Liver (tissue), 9 donors: ENCODE measurements around the gene BST1. TPM values are rescaled to one million over a fixed set of nuclear protein-coding genes. Genes with fewer than 3 reads are reported as not detected.

Experiments
- DNase-seq: peaks from one replicate; pipeline ENCODE4 v3.0.0-alpha.2; 2017; ENCODE audit warnings: low spot score
- H3K27ac ChIP-seq, 2 donors: one replicate each; pipeline ENCODE4 v1.7.0; 2013; ENCODE audit warnings: inconsistent platforms in 2 of 2, low read length in 2 of 2, control low read depth in 1 of 2, low read depth in 1 of 2, mild to moderate bottlenecking in 1 of 2
- H3K27me3 ChIP-seq, 4 donors: one replicate each; pipeline versions ENCODE4 v1.6.1 to v1.7.0; 2013; ENCODE audit warnings: low read length in 3 of 4, inconsistent platforms in 1 of 4, mild to moderate bottlenecking in 1 of 4, moderate library complexity in 1 of 4; ENCODE audit not compliant: control insufficient read depth in 4 of 4, insufficient read depth in 4 of 4
- H3K36me3 ChIP-seq, 4 donors: one replicate each; pipeline versions ENCODE4 v1.6.1 to v1.7.0; 2013; ENCODE audit warnings: low read length in 3 of 4, mild to moderate bottlenecking in 3 of 4, low read depth in 1 of 4, moderate library complexity in 1 of 4; ENCODE audit not compliant: control insufficient read depth in 4 of 4, insufficient read depth in 3 of 4
- H3K4me1 ChIP-seq, 4 donors: one replicate each; pipeline versions ENCODE4 v1.6.1 to v1.7.0; 2013; ENCODE audit warnings: low read length in 3 of 4, mild to moderate bottlenecking in 3 of 4, moderate library complexity in 1 of 4; ENCODE audit not compliant: control insufficient read depth in 4 of 4, insufficient read depth in 4 of 4
- H3K4me3 ChIP-seq, 3 donors: one replicate each; pipeline versions ENCODE4 v1.6.1 to v1.7.0; 2013; ENCODE audit warnings: low read length in 3 of 3, control low read depth in 1 of 3, low read depth in 1 of 3, mild to moderate bottlenecking in 1 of 3
- H3K9ac ChIP-seq, 2 donors: one replicate each; pipeline ENCODE4 v1.7.0; 2013; ENCODE audit warnings: low read length in 2 of 2, mild to moderate bottlenecking in 2 of 2, moderate library complexity in 2 of 2, control low read depth in 1 of 2, low read depth in 1 of 2
- H3K9me3 ChIP-seq, 4 donors: one replicate each; pipeline versions ENCODE4 v1.6.1 to v1.7.0; 2013; ENCODE audit warnings: low read length in 3 of 4; ENCODE audit not compliant: control insufficient read depth in 4 of 4
- ATF3 ChIP-seq: IDR thresholded peaks from 2 replicates; pipeline ENCODE4 v1.6.1; 2016; ENCODE audit warnings: antibody characterized with exemption
- EGR1 ChIP-seq, 2 donors: IDR thresholded peaks; 2 replicates each; pipeline ENCODE4 v1.6.1; 2016 to 2018; ENCODE audit warnings: antibody characterized with exemption in 2 of 2, low read depth in 2 of 2
- FOXA1 ChIP-seq: IDR thresholded peaks from 2 replicates; pipeline ENCODE4 v1.6.1; 2016; ENCODE audit warnings: antibody characterized with exemption
- FOXA2 ChIP-seq: IDR thresholded peaks from 2 replicates; pipeline ENCODE4 v1.6.1; 2016; ENCODE audit warnings: antibody characterized with exemption
- GABPA ChIP-seq, 2 donors: IDR thresholded peaks in 1 of 2; conservative IDR thresholded peaks in 1 of 2; 2 replicates each; pipeline ENCODE4 v1.6.1; 2016; ENCODE audit warnings: antibody characterized with exemption in 2 of 2, mild to moderate bottlenecking in 1 of 2, moderate library complexity in 1 of 2
- HNF4A ChIP-seq, 2 donors: conservative IDR thresholded peaks; 2 replicates each; pipeline ENCODE4 v1.6.1; 2016; ENCODE audit warnings: antibody characterized with exemption in 2 of 2, mild to moderate bottlenecking in 2 of 2
- HNF4G ChIP-seq: IDR thresholded peaks from 2 replicates; pipeline ENCODE4 v1.6.1; 2016; ENCODE audit warnings: antibody characterized with exemption
- JUND ChIP-seq, 2 donors: IDR thresholded peaks; 2 replicates each; pipeline ENCODE4 v1.6.1; 2016; ENCODE audit warnings: antibody characterized with exemption in 2 of 2
- MAX ChIP-seq: IDR thresholded peaks from 2 replicates; pipeline ENCODE4 v1.6.1; 2016; ENCODE audit warnings: antibody characterized with exemption
- NR2F2 ChIP-seq: IDR thresholded peaks from 2 replicates; pipeline ENCODE4 v1.6.1; 2016; ENCODE audit warnings: antibody characterized with exemption
- RAD21 ChIP-seq, 2 donors: IDR thresholded peaks; 2 replicates each; pipeline ENCODE4 v1.6.1; 2016; ENCODE audit warnings: antibody characterized with exemption in 2 of 2, mild to moderate bottlenecking in 2 of 2
- REST ChIP-seq: IDR thresholded peaks from 2 replicates; pipeline ENCODE4 v1.6.1; 2016; ENCODE audit warnings: antibody characterized with exemption, mild to moderate bottlenecking
- RXRA ChIP-seq, 2 donors: IDR thresholded peaks; 2 replicates each; pipeline ENCODE4 v1.6.1; 2017 to 2018; ENCODE audit warnings: antibody characterized with exemption in 2 of 2, mild to moderate bottlenecking in 1 of 2
- SP1 ChIP-seq: IDR thresholded peaks from 2 replicates; pipeline ENCODE4 v1.6.1; 2018; ENCODE audit warnings: antibody characterized with exemption, mild to moderate bottlenecking
- TAF1 ChIP-seq: conservative IDR thresholded peaks from 2 replicates; pipeline ENCODE4 v1.6.1; 2016; ENCODE audit warnings: antibody characterized with exemption, mild to moderate bottlenecking
- YY1 ChIP-seq: IDR thresholded peaks from 2 replicates; pipeline ENCODE4 v1.6.1; 2016; ENCODE audit warnings: antibody characterized with exemption, mild to moderate bottlenecking
- whole genome bisulfite sequencing: extraction: QIAGEN DNeasy Blood & Tissue Kit; methylation state at CpG from one replicate; pipeline ENCODE4 v1.1.7; 2013; 5-methylcytosine and 5-hydroxymethylcytosine counted together
- polyA plus RNA-seq, 2 donors: library from polyadenylated mRNA; stranded (reverse) in 1 of 2; unstranded in 1 of 2; fragments of 200-250 nt in 1 of 2; fragments of >200 nt in 1 of 2; fragmentation: Nextera tagmentation in 1 of 2; extraction: Ambion mirVana in 1 of 2; gene quantifications; one replicate each; pipeline versions ENCODE4 v1.2.1 to v1.2.3, GENCODE V29; 2013 to 2015
- total RNA-seq, 2 donors: library from RNA; depleted of rRNA; stranded (reverse); fragments of >200 nt; gene quantifications; one replicate each; pipeline ENCODE4 v1.2.3, GENCODE V29; 2014
- TF ChIP-seq, protein P1 (sequence below): fragments of 150-350 bp; IDR thresholded peaks from 2 replicates; pipeline ENCODE4 v1.5.1; 2017; ENCODE audit warnings: improper control_type of control experiment, low read depth, low read length; ENCODE audit not compliant: missing input control
- TF ChIP-seq, protein P2 (sequence below): IDR thresholded peaks from 2 replicates; pipeline ENCODE4 v1.6.1; 2016; ENCODE audit warnings: antibody characterized with exemption
- donor health status: healthy.
- donor health status: healthy.
- donor health status: healthy.
- donor health status: healthy.
- donor health status: healthy.

BST1 gene
- total and polyA plus RNA-seq, 4 donors: 3.7 to 13.2 (median 9.9) TPM

GRCh38 chr4:15742083-15742582 lies 39.3 kb downstream of the BST1 start:
- Histone ChIP-seq H3K36me3 (no peaks in the 10 kb centered on the region), H3K4me3 (no peak overlapping the region), H3K27ac (no peak overlapping the region), H3K9ac (no peak overlapping the region), H3K4me1 (peaks cover 0 to 14% (median 9%) of the 10 kb centered on the region in 4 donors), H3K27me3 (no peaks in the 10 kb centered on the region), H3K9me3 (peaks cover 7 to 18% (median 9%) of the 10 kb centered on the region in 4 donors)
- DNase-seq: no peak
- 78% methylated on average over 1 of the region's 1 CpG for WGBS
- TF ChIP-seq EGR1 (IDR thresholded peaks at IDR 0.05; ENCODE audit: low read depth in 2 of 2): no peak
- TF ChIP-seq RXRA (IDR thresholded peaks at IDR 0.05): no peak
- TF ChIP-seq HNF4A (conservative IDR thresholded peaks at IDR 0.05): no peak
- TF ChIP-seq NR2F2: no peak
- no peak for TF ChIP-seq JUND (IDR thresholded peaks at IDR 0.05)
- no peak for TF ChIP-seq GABPA (IDR thresholded peaks at IDR 0.05 in 1 of 2, conservative IDR thresholded peaks at IDR 0.05 in 1 of 2)
- no peak for TF ChIP-seq TAF1
- no peak for TF ChIP-seq ATF3
- no peak for TF ChIP-seq RAD21 (IDR thresholded peaks at IDR 0.05)
- TF ChIP-seq, protein P1, sequence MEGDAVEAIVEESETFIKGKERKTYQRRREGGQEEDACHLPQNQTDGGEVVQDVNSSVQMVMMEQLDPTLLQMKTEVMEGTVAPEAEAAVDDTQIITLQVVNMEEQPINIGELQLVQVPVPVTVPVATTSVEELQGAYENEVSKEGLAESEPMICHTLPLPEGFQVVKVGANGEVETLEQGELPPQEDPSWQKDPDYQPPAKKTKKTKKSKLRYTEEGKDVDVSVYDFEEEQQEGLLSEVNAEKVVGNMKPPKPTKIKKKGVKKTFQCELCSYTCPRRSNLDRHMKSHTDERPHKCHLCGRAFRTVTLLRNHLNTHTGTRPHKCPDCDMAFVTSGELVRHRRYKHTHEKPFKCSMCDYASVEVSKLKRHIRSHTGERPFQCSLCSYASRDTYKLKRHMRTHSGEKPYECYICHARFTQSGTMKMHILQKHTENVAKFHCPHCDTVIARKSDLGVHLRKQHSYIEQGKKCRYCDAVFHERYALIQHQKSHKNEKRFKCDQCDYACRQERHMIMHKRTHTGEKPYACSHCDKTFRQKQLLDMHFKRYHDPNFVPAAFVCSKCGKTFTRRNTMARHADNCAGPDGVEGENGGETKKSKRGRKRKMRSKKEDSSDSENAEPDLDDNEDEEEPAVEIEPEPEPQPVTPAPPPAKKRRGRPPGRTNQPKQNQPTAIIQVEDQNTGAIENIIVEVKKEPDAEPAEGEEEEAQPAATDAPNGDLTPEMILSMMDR: no peak
- TF ChIP-seq REST: no peak
- no peak for TF ChIP-seq FOXA1
- no peak for TF ChIP-seq YY1
- TF ChIP-seq MAX: no peak
- no peak for TF ChIP-seq HNF4G
- no peak for TF ChIP-seq SP1
- TF ChIP-seq, protein P2, sequence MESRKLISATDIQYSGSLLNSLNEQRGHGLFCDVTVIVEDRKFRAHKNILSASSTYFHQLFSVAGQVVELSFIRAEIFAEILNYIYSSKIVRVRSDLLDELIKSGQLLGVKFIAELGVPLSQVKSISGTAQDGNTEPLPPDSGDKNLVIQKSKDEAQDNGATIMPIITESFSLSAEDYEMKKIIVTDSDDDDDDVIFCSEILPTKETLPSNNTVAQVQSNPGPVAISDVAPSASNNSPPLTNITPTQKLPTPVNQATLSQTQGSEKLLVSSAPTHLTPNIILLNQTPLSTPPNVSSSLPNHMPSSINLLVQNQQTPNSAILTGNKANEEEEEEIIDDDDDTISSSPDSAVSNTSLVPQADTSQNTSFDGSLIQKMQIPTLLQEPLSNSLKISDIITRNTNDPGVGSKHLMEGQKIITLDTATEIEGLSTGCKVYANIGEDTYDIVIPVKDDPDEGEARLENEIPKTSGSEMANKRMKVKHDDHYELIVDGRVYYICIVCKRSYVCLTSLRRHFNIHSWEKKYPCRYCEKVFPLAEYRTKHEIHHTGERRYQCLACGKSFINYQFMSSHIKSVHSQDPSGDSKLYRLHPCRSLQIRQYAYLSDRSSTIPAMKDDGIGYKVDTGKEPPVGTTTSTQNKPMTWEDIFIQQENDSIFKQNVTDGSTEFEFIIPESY: no peak
- TF ChIP-seq FOXA2: no peak
